GM18873 (cell line): ENCODE measurements around the gene ORM2.
"Not testable (repeated sequence)": the region's sequence is repeated elsewhere in the genome, so short reads cannot be mapped to it uniquely, and the experiment has no call there.

Source experiments
- ATAC-seq: cut with Tn5 transposase; IDR thresholded peaks from one replicate; pipeline ENCODE4 v1.9.1; 2021; ENCODE audit warnings: mild to moderate bottlenecking, moderate library complexity, moderate number of reproducible peaks; ENCODE audit not compliant: unreplicated experiment, low FRiP score

Gene ORM2

GRCh38 chr9:114312513-114312875 lies 17.2 kb upstream of the ORM2 start:
- ATAC-seq: no peak

- ATAC-seq: no peak
Observed at GRCh38 chr9:114313186-114313585, 16.5 kb upstream of the ORM2 start.

GRCh38 chr9:114314256-114314867 lies 15.3 kb upstream of the ORM2 start:
- ATAC-seq: no peak

- no peak for ATAC-seq
Observed at GRCh38 chr9:114314881-114315722, 14.6 kb upstream of the ORM2 start.

DNA sequence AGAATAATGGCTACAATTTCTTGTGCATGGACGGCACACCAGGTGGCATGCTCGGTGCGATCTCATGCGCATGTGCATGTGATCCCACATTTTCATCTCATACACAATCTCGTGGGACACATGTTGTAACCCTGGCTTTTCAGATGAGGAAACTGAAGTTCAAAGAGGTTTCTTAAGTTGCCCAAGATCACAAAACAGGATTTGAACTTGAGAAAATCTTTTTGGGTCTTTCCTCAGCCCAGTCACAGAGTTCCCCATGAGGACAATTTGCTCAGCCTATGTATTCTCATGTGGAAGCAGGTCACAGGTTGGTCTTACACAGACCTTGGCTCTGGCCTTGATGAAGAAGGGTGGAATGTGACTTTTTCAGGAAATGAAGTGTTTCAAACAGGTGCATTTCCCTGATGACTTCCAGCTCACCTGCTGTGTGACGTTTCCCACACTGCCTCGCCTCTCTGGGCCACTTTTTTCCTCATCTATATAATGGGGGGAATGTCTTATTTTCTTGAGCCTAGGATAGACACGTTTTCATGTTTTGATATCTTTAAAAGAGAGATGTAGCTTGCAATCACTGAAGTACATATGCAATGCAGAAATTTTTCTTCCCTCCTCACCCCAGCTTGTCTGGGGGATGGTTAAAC lies 13.8 kb upstream of the ORM2 start:
- ATAC-seq: no peak

DNA sequence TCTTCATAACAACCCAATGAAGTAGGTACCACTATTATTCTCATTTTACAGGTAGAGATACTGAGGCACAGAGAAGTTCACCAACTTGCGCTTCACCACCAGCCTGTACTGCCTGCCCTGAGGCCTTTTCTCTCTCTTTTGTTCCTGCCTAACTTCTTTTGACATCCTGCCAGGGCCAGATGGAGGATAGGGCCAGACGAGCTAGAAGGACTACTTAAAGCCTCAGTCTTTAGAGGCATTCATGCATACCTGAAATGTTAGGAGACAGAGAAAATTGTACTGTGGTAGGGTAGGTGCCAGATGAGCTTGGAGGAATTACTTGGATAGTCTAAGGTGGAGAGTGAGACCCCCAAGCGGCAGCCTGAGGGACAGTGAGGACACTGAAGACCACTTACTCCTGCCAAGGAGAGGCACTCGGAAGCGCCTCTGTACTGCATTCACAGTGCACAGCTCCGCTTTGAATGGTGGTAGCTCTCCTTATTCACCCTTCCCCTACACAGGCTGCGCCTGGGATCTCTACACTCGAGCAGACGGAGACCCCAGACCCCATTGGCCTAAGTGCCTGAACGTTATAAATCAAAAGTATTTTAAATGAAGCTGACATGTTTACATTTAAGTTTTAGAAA lies 13.0 kb upstream of the ORM2 start:
- ATAC-seq: no peak

DNA sequence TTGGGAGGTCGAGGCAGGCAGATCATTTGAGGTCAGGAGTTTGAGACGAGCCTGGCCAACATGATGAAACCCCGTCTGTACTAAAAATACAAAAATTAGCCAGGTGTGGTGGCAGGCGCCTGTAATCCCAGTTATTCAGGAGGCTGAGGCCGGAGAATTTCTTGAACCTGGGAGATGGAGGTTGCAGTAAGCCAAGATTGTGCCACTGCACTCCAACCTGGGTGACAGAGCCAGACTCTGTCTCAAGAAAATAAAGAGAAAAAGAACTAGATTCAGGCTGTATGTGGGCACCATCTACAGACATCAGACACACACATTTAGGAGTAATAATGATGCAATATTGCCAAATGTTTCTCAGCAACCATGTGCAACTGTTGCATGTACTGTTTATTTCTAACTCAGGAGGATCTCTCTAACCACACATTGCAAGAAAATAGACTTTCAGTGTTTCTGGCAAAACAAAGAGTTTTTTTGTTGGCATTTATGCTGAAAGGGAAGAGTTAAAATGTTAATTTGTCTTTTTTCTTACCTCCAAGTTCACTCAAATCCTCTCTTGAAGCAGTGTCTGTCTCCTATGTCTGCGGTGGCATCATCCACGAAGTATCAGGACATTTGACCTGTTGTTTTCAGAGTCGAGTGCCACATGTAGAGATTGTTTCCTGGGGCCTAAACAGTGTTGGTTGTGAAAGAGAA lies 11.9 kb upstream of the ORM2 start:
- no peak for ATAC-seq

DNA sequence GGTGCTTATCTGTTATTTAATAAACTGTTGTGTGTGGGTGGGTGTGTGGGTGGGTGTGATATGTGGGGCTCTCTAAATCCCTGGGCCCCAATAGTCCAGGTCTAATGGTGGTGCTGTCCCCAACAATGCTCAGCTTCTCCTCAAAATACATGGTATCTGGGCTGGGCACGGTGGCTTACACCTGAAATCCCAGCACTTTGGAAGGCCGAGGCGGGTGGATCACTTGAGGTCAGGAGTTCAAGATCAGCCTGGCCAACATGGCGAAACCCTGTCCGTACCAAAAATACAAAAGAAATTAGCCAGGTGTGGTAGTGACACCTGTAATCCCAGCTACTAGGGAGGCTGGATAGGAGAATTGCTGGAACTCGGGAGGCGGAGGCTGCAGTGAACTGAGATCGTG lies 11.3 kb upstream of the ORM2 start:
- ATAC-seq: no peak

DNA sequence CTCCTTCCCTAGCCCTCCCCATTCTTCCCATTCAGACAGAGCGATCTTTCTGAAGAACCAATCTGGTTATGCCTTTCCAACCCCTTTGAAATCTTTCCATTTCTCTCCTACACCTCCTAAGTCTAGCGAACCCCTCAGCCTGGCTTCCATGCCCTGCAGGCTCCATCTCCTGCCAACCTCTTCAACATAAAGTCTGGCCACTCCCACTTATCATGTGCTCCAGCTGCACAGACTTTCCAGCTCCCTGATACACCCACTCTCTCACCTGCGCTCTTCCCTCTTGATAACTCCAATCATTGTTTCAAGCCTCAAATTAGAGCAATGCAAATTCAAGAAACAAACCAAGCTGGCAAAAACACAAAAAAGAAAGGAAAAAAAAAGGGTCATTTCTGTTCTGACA lies 10.5 kb upstream of the ORM2 start:
- no peak for ATAC-seq

- ATAC-seq: not testable (repeated sequence)
Observed at GRCh38 chr9:114320710-114321109, 9.0 kb upstream of the ORM2 start.

- no peak for ATAC-seq
Observed at GRCh38 chr9:114321759-114322158, 7.9 kb upstream of the ORM2 start.

DNA sequence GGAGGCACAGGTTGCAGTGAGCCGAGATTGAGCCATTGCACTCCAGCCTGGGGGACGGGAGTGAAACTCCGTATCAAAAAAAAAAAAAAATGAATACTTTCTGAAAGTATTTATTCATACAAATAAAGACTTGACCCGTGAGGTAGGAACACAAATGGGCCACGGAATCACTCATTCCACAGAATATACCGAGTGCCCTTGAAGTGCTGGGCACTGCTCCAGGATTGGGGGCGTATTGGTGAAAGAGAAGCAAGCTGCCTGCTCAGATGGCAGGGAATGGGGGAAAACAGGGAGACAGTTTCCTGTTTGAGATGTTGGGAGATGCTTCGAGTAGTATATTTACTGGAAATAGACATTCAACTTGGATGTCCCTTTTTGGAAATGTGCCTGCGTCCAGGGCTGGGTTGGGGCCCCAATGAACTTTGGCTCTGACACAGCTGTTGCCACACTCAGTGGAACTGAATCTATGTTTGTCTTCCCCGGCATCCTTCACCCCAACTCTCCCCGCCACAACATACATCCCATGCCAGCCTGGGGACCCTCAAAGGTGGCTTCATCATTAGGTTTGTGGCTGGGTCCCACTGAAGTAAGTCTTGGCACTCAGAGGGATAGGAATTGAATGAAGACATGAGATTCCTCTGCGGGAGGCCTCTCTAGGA lies 7.4 kb upstream of the ORM2 start:
- ATAC-seq: not testable (repeated sequence)

DNA sequence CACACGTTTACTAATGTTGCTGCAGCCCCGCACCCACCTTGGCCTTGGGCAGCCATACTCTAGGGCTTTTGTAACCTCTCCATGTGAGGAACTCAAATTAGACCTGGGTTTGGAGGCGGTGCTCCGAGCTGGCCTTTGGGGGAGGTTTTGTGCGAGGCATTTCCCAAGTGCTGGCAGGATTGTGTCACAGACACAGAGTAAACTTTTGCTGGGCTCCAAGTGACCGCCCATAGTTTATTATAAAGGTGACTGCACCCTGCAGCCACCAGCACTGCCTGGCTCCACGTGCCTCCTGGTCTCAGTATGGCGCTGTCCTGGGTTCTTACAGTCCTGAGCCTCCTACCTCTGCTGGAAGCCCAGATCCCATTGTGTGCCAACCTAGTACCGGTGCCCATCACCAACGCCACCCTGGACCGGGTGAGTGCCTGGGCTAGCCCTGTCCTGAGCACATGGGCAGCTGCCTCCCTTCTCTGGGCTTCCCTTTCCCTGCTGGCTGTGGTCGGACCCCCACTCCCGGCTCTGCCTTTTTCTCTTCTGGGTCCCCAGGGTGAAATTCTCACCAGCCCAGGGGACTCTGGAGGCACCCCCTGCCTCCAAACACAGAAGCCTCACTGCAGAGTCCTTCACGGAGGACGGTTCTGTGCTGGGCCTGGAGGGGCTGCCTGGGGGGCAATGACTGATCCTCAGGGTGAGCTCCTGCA lies 6.7 kb upstream of the ORM2 start, which contains the start of gene ORM1:
Gene ORM1, plus strand, starts transcription at position 268 of the 701 bp plus-strand sequence. Its CDS starts 36 bp downstream, at position 304.
- not testable (repeated sequence) for ATAC-seq

DNA sequence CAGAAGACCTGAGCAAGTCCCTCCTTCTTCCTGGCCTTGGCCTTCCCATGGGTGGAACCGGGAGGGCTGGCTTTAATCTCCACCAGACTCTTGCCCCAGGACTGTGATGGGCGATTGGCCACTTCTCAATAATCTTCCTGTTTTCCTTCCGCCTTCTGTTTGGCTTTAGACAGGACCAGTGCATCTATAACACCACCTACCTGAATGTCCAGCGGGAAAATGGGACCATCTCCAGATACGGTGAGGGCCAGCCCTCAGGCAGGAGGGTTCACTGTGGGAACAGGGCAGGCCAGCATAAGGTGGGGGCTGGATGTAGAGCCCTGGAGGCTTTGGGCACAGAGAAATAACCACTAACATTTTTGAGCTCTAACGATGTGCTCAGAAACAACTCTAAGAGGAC lies 5.8 kb upstream of the ORM2 start:
- not testable (repeated sequence) for ATAC-seq

GRCh38 chr9:114324492-114324891 lies 5.2 kb upstream of the ORM2 start:
- no peak for ATAC-seq

- not testable (repeated sequence) for ATAC-seq
Observed at GRCh38 chr9:114324965-114325364, 4.7 kb upstream of the ORM2 start.

DNA sequence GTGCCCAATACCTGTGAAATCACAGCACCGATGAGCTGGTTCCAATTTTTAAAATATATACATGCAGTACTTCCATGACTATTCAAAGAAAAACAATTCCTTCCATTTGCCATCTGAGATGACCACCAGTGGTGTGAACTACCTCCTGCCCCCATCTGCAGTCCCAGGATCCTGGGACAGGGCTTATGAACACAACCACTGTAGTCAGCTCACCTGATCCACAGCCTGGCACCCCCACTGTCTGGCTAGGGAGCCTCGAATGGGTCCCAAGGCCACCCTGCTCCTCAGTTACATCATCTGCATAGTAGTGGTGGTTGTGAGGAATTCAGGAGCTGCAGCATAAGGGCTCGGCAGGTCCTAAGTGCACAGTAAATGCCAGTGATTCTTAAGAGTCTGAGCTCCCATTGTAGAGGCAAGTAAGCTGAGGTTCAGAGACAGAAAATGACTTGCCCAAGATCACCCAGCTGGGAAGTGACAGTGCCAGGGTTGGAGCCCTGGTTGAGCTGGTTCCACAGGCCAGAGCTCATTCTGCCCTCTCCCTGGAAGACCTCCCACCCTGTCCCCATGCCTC lies 3.9 kb upstream of the ORM2 start:
- ATAC-seq: not testable (repeated sequence)

DNA sequence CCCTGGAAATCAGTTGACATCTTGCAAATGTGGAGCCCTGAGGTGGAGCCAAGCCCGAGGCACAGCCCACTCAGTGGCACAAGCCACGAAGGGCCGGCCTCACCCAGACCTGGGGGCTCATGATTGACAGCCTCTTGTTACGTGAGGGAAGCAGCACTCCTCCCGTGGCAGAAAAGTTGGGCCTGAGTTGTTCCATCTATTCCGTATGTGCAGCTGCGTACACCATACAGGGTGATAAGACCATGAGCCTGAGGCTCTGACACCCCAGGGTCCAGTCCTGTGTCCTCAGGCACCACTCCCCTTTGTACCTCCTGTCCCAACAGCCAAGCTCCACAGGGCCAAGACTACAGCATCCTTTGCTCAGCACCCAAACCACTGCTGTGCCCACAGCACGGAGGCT lies 1.9 kb upstream of the ORM2 start:
- ATAC-seq: no peak

GRCh38 chr9:114328357-114328820 lies 1.3 kb upstream of the ORM2 start:
- ATAC-seq: not testable (repeated sequence)
